ENCODE results near the gene SULT1A2.
"Not testable (repeated sequence)": the region's sequence is repeated elsewhere in the genome, so short reads cannot be mapped to it uniquely, and the experiment has no call there.

- not testable (repeated sequence) for TF ChIP-seq POLR2A (IDR thresholded peaks at IDR 0.05; ENCODE audit: control extremely low read depth in 1 of 2, low read depth in 2 of 2, low read length in 2 of 2); SP4 (IDR thresholded peaks at IDR 0.05; ENCODE audit: low read length); CHD1 (IDR thresholded peaks at IDR 0.05; ENCODE audit: low read depth, low read length); CREB1 (IDR thresholded peaks at IDR 0.05); JUND (IDR thresholded peaks at IDR 0.05; ENCODE audit: low read length); EZH2 (IDR thresholded peaks at IDR 0.05; ENCODE audit: low read depth, low read length, severe bottlenecking); ATF3 (IDR thresholded peaks at IDR 0.05; ENCODE audit: insufficient read depth, low read depth, low read length)
- TF ChIP-seq, protein P1, sequence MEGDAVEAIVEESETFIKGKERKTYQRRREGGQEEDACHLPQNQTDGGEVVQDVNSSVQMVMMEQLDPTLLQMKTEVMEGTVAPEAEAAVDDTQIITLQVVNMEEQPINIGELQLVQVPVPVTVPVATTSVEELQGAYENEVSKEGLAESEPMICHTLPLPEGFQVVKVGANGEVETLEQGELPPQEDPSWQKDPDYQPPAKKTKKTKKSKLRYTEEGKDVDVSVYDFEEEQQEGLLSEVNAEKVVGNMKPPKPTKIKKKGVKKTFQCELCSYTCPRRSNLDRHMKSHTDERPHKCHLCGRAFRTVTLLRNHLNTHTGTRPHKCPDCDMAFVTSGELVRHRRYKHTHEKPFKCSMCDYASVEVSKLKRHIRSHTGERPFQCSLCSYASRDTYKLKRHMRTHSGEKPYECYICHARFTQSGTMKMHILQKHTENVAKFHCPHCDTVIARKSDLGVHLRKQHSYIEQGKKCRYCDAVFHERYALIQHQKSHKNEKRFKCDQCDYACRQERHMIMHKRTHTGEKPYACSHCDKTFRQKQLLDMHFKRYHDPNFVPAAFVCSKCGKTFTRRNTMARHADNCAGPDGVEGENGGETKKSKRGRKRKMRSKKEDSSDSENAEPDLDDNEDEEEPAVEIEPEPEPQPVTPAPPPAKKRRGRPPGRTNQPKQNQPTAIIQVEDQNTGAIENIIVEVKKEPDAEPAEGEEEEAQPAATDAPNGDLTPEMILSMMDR (IDR thresholded peaks at IDR 0.05; ENCODE audit: control extremely low read depth in 1 of 3, insufficient read depth in 1 of 3, low read depth in 1 of 3, low read length in 3 of 3) = not testable (repeated sequence)
These were observed 11.6 kb upstream of the SULT1A2 start for GRCh38 chr16:28608496-28608808.

Measured in H1 (cell line).